AG10803 (cell line): ENCODE results near the gene TAS1R2.
"Not testable (repeated sequence)": the region's sequence is repeated elsewhere in the genome, so short reads cannot be mapped to it uniquely, and the experiment has no call there.

Experiments
- DNase-seq: peaks from one replicate; pipeline ENCODE4 v3.0.0; 2010; ENCODE audit warnings: low read depth
- H3K4me3 ChIP-seq: 2 replicates; pipeline ENCODE4 v1.5.1; 2011; ENCODE audit warnings: mild to moderate bottlenecking, low read length, control low read depth
- TF ChIP-seq, protein P1 (sequence below): conservative IDR thresholded peaks from 2 replicates; pipeline ENCODE4 v1.5.1; 2011; ENCODE audit warnings: mild to moderate bottlenecking, low read length, control low read depth, inconsistent platforms

TAS1R2 gene

DNA sequence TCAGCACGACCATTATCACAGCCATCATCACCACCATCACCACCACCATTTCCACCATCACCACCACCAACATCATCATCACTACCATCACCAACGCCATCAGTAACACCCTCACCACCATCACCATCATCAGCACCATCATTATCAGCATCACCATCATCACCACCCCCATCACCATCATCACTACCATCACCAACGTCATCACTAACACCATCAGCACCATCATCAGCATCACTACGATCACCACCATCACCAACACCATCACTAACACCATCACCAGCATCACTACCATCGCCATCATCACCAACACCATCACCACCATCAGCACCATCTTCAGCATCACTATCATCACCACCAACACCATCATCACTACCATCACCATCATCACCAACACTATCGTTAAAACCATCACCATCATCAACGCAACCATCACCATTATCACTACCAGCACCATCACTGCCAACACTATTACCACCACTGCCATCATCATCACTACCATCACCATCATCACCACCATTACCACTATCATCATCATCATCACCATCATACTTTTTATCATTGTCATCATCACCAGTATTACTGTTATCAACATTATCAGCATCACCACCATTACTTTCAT lies 1.3 kb downstream of the TAS1R2 start:
- DNase-seq, result no peak
- TF ChIP-seq, protein P1, sequence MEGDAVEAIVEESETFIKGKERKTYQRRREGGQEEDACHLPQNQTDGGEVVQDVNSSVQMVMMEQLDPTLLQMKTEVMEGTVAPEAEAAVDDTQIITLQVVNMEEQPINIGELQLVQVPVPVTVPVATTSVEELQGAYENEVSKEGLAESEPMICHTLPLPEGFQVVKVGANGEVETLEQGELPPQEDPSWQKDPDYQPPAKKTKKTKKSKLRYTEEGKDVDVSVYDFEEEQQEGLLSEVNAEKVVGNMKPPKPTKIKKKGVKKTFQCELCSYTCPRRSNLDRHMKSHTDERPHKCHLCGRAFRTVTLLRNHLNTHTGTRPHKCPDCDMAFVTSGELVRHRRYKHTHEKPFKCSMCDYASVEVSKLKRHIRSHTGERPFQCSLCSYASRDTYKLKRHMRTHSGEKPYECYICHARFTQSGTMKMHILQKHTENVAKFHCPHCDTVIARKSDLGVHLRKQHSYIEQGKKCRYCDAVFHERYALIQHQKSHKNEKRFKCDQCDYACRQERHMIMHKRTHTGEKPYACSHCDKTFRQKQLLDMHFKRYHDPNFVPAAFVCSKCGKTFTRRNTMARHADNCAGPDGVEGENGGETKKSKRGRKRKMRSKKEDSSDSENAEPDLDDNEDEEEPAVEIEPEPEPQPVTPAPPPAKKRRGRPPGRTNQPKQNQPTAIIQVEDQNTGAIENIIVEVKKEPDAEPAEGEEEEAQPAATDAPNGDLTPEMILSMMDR, result no peak
- no peak overlapping the region for H3K4me3 ChIP-seq

DNA sequence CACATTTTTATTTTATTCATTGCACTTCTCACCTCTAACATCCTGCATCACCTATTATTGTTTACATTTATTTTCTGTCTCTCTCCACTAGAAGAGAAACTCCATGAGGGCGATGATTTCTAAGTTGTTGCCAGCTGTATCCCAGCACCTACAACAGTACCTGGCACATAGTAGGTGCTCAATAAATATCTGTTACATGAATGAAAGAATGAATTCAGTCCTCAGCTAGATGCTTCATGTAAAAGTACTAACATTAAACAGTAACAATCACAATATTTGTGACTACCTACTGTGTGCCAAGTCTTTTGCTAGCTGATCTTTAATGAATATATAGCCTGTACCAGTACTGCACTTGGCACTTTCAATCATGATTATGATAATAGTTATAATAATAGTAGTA lies 3.0 kb downstream of the TAS1R2 start:
- no peak overlapping the region for H3K4me3 ChIP-seq
- TF ChIP-seq, protein P1, result no peak
- no peak for DNase-seq

DNA sequence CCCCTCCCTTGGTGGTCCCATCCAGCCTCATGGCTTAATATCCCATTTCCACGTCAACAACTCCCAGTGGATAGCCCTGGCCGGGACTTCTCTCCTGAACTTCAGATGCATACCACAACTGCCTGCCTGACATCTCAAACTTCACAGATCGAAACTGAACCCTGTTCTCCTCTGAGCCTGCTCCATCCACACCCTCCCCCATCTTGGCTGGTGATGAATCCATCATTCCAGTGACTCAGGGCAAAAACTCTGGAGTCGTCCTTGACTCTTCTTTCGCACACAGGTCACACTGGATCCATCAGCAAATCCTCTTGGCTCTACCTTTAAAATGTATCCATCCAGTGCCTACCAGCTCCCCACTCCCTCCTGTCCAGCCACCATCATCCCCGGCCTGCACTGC lies 3.9 kb downstream of the TAS1R2 start:
- TF ChIP-seq, protein P1, result no peak

DNA sequence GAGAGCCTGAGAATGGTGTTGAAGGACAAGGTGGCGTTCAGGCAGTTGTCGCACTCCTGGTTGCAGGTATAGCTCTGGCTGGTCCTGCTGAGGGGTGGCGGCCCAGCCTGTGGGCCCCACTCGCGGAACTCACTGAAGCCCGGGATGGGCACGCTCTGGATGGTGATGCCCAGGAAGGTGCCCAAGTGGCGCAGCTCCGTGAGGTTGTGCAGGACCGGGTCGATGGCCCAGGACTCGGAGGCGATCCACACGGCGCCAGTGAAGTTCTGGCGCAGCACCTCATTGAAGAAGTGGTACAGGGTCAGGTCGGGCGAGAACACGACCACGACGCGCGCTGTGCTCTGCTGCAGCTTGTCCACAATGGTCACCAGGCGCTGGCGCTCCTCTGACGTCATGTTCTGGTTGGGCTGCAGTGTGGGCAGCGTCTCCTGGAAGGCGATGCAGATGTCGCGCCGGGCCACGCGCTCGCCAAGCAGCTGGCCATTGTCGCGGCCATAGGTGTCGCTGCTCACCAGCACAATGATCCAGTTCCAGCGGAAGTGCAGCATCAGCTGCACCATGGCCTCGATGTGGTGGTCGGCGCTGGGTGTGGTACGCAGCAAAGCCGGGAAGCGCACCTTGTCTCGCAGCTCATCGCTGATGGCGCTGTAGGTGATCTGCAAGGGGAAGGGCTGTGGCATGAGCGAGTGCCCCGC lies 5.0 kb downstream of the TAS1R2 start:
- no peak for DNase-seq
- TF ChIP-seq, protein P1, result no peak
- no peak overlapping the region for H3K4me3 ChIP-seq

More for the DNA sequence above, 3.9 kb downstream of the TAS1R2 start:
- no peak for DNase-seq
- no peak overlapping the region for H3K4me3 ChIP-seq

DNA sequence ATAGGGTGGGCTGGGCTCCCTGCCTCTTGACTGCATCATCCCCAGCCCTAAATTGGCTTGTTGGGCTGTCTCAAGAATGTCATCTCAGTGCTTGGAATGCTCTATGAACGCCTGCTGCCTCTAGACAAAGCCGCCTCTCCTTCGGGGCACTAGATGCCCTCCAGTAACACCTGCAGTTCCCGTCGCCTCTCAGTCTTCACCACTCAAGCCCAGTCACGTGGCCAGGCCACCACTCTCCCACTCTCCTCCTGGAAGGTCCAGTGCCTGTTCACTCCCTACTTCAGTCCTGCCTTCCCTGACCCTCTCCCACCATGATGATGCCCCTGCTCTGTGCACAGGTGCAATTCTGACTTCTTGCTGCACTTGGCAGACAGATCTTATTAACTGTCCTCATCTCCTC lies 7.0 kb downstream of the TAS1R2 start:
- TF ChIP-seq, protein P1, result no peak
- DNase-seq, result no peak
- H3K4me3 ChIP-seq, result no peak overlapping the region

DNA sequence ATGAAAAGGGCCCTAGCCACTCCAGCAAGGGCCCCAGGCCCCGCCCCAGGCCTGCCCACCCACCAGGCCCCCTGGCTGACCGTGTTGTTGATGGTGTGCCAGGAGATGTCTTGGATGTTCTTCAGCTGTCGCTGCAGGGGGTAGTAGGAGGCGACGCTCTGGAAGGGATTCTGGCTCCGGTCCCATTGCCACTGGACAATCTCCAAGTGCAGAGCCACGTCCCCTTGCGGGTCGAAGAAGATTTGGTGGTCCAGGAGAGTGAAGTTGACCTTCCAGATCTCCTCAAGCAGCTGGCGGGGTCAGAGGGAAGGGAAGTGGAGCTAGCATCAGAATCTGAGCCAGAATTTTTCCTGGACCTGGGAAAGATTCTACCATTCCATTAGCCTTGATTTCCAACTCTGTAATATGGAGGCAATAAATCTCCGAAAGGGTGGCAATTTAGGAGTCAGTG lies 10.2 kb downstream of the TAS1R2 start:
- DNase-seq, result no peak
- TF ChIP-seq, protein P1, result no peak
- H3K4me3 ChIP-seq, result no peak overlapping the region

DNA sequence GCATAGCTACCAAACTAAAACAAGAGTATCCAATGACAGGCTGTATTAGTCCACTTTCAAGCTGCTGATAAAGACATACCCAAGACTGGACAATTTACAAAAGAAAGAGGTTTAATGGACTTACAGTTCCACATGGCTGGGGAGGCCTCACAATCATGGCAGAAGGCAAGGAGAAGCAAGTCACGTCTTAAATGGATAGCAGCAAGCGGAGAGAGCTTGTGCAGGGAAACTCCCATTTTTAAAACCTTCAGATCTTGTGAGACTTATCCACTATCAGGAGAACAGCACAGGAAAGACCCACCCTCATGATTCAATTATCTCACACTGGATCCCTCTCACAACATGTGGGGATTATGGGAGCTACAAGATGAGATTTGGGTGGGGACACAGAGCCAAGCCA lies 11.7 kb downstream of the TAS1R2 start:
- DNase-seq, H3K4me3 ChIP-seq: not testable (repeated sequence)
